ENCODE measurements around the gene LILRB4.

GRCh38 chr19:54665530-54665929 lies 2.7 kb downstream of the LILRB4 start:
- TF ChIP-seq POLR2A (IDR thresholded peaks at IDR 0.05; ENCODE audit: low read length) (no peak), GATA1 (IDR thresholded peaks at IDR 0.05; ENCODE audit: low read depth, low read length) (no peak)

Data from erythroblast (primary cell).